Measurements from ENCODE around the gene TMEM186. TPM values are rescaled to one million over a fixed set of nuclear protein-coding genes. Genes with fewer than 3 reads are reported as not detected.
"Not testable (repeated sequence)": the region's sequence is repeated elsewhere in the genome, so short reads cannot be mapped to it uniquely, and the experiment has no call there.

TMEM186 gene
- total RNA-seq, 1 experiment from 2014 or later, result 5.1 TPM

GRCh38 chr16:8819411-8820034, 22.1 kb upstream of the TMEM186 start:
- Histone ChIP-seq H3K4me3 (no peak overlapping the region), H3K4me1 (no peaks in the 10 kb centered on the region), H3K9me3 (replicated peaks) (no peaks in the 10 kb centered on the region), H3K27ac (no peak overlapping the region), H3K36me3 (peaks cover 44% of the 10 kb centered on the region), H3K27me3 (no peaks in the 10 kb centered on the region)
- DNase-seq, result no peak

- Histone ChIP-seq H3K36me3 (peaks cover 50% of the 10 kb centered on the region), H3K4me1 (no peaks in the 10 kb centered on the region), H3K27me3 (no peaks in the 10 kb centered on the region), H3K9me3 (replicated peaks) (no peaks in the 10 kb centered on the region), H3K4me3 (no peak overlapping the region), H3K27ac (no peak overlapping the region)
- no peak for DNase-seq
These were observed 21.2 kb upstream of the TMEM186 start for GRCh38 chr16:8818504-8819270.

DNA sequence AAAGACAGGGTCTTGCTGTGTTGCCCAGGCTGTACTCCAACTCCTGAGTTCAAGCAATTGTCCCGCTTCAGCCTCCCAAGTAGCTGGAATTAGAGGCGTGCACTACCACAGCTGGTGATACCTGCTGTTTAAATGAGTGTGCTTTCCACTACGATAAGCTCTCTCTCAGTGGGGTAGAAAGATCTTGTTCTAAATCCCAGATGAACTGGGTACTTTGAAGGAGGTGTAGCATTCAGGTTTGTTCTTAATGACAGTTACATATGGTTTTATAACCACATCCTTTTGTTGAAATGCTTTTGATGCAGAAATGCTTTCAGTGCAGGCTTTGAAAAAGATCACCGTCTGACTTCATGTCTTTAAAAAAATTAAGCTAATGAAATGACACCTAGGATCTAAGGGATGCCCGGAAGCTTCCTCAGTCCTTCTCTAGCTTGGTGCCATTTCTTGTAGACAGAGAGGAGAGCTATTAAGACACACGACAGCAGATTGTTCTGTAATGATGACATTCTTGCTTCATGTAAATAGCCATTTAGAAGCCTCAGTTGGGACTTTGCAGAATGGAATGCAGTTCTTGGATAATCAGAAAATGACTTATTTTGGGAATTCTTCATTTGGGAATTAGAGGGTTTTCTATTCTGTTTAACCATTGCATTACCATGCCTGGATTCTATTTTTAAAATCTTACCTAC, 19.7 kb upstream of the TMEM186 start:
- H3K4me1 ChIP-seq, result no peaks in the 10 kb centered on the region
- H3K36me3 ChIP-seq, result peaks cover 60% of the 10 kb centered on the region
- no peak for DNase-seq
- no peak overlapping the region for H3K4me3 ChIP-seq
- no peaks in the 10 kb centered on the region for H3K9me3 ChIP-seq (replicated peaks)
- no peaks in the 10 kb centered on the region for H3K27me3 ChIP-seq
- H3K27ac ChIP-seq, result no peak overlapping the region

DNA sequence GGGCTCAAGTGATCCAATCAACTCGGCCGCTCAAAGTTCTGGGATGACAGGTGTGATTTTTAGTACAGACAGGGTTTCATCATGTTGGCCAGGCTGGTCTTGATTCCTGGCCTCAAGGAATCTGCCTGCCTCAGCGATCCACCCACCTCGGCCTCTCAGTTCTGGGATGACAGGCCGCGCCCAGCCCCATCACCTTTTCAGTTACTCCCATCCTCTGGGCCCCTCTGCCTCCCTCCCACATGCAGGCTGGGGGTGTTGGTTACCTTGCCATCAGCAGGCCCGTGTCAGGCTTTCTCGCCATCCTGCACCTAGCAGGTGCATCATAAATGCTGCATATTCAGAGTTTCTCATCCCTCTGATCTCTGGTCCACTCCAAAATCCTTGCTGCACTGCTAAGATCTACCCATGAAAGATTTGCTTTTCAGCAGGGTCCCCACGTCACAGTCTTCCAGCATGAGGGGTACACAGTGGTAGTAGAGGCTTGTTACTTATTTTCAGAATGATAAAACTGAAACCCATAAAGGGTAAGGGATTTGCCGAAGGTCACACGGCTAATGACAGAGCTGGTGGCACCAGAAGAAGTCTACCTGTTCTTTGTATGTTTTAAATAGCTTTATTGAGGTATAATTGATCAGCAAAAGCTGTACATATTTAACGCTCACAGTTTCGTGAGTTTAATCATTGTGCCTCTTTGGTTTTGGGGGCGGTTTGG, 16.8 kb upstream of the TMEM186 start:
- no peak for DNase-seq
- Histone ChIP-seq H3K36me3 (peaks cover 79% of the 10 kb centered on the region), H3K4me3 (no peak overlapping the region)

GRCh38 chr16:8812162-8812843, 14.9 kb upstream of the TMEM186 start:
- H3K27ac ChIP-seq, result no peak overlapping the region
- no peaks in the 10 kb centered on the region for H3K4me1 ChIP-seq
- peaks cover 82% of the 10 kb centered on the region for H3K36me3 ChIP-seq

More for the DNA sequence above, 16.8 kb upstream of the TMEM186 start:
- Histone ChIP-seq H3K27ac (no peak overlapping the region), H3K4me1 (no peaks in the 10 kb centered on the region), H3K9me3 (replicated peaks) (no peaks in the 10 kb centered on the region), H3K27me3 (no peaks in the 10 kb centered on the region)

GRCh38 chr16:8808613-8809353, 11.3 kb upstream of the TMEM186 start:
- Histone ChIP-seq H3K4me1 (no peaks in the 10 kb centered on the region), H3K4me3 (no peak overlapping the region), H3K36me3 (peaks cover 81% of the 10 kb centered on the region), H3K27me3 (no peaks in the 10 kb centered on the region), H3K27ac (no peak overlapping the region), H3K9me3 (replicated peaks) (no peaks in the 10 kb centered on the region)
- DNase-seq, result no peak

More at GRCh38 chr16:8812162-8812843, 14.9 kb upstream of the TMEM186 start:
- no peaks in the 10 kb centered on the region for H3K27me3 ChIP-seq
- H3K4me3 ChIP-seq, result no peak overlapping the region
- no peaks in the 10 kb centered on the region for H3K9me3 ChIP-seq (replicated peaks)
- no peak for DNase-seq

GRCh38 chr16:8808009-8808408, 10.6 kb upstream of the TMEM186 start:
- Histone ChIP-seq H3K4me1 (no peaks in the 10 kb centered on the region), H3K4me3 (no peak overlapping the region), H3K9me3 (replicated peaks) (no peaks in the 10 kb centered on the region), H3K27ac (no peak overlapping the region), H3K27me3 (no peaks in the 10 kb centered on the region), H3K36me3 (peaks cover 82% of the 10 kb centered on the region)
- no peak for DNase-seq

DNA sequence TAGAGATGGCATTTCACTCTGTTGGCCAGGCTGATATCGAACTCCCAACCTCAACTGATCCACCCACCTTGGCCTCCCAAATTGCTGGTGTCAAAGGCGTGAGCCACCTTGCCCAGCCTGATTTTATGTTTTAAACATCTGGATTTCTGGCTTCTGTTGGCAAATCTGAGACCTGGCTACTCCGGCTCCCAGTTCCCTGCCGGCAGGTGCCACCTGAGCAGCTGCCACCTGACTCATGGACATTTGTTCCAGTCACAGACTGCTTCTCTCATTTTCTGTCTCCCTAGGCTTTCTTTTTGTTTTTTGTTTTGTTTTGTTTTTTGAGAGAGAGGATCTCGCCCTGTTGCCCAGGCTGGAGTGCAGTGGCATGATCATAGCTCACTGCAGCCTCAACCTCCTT, 9.8 kb upstream of the TMEM186 start:
- Histone ChIP-seq H3K36me3 (peaks cover 81% of the 10 kb centered on the region), H3K4me1 (no peaks in the 10 kb centered on the region), H3K9me3 (replicated peaks) (no peaks in the 10 kb centered on the region), H3K4me3 (no peak overlapping the region), H3K27me3 (no peaks in the 10 kb centered on the region), H3K27ac (no peak overlapping the region)
- DNase-seq, result no peak

GRCh38 chr16:8806272-8806983, 9.0 kb upstream of the TMEM186 start:
- H3K4me3 ChIP-seq, result no peak overlapping the region
- peaks cover 81% of the 10 kb centered on the region for H3K36me3 ChIP-seq
- H3K27me3 ChIP-seq, result no peaks in the 10 kb centered on the region
- H3K4me1 ChIP-seq, result no peaks in the 10 kb centered on the region
- H3K9me3 ChIP-seq (replicated peaks), result no peaks in the 10 kb centered on the region
- DNase-seq, result no peak
- no peak overlapping the region for H3K27ac ChIP-seq

DNA sequence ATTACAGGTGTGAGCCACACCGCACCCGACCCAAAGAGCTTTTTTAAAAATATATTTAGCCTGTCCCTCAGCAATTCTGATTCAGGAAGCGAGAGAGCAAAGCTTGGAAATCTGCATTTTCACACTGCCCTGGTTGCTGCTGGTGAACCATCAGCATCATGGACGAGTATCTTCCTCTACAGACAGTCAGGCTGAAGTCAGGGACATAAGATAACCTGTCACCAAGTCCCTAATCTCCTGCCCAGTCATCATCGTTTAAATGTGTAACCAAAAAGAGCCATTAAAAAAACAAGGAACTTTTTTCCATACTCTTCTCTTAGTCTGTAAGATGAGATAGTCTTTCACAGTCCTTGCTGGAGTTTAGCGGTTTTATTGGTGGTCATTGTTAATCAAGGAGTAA, 6.9 kb upstream of the TMEM186 start:
- H3K9me3 ChIP-seq (replicated peaks), result no peaks in the 10 kb centered on the region
- DNase-seq, result no peak
- no peak overlapping the region for H3K4me3 ChIP-seq
- H3K4me1 ChIP-seq, result no peaks in the 10 kb centered on the region
- no peaks in the 10 kb centered on the region for H3K27me3 ChIP-seq
- H3K36me3 ChIP-seq, result peaks cover 71% of the 10 kb centered on the region
- no peak overlapping the region for H3K27ac ChIP-seq

DNA sequence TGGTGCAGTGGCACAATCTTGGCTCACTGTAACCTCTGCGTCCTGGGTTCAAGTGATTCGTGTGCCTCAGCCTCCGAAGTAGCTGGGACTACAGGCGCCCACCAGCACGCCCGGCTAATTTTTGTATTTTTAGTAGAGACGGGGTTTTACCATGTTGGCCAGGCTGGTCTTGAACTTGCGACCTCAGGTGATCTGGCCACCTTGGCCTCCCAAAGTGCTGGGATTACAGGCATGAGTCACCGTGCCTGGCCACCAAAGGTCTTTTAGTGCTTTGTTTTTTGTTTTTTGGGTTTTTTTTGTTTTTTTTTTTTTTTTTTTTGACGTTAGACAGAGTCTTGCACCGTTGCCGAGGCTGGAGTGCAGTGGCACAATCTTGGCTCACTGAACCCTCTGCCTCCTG, 6.3 kb upstream of the TMEM186 start:
- not testable (repeated sequence) for H3K27ac ChIP-seq; H3K27me3 ChIP-seq; DNase-seq; H3K4me1 ChIP-seq; H3K9me3 ChIP-seq (replicated peaks); H3K4me3 ChIP-seq
- peaks cover 65% of the 10 kb centered on the region for H3K36me3 ChIP-seq

GRCh38 chr16:8801701-8802100, 4.3 kb upstream of the TMEM186 start:
- no peaks in the 10 kb centered on the region for H3K9me3 ChIP-seq (replicated peaks)
- H3K36me3 ChIP-seq, result peaks cover 52% of the 10 kb centered on the region
- H3K27ac ChIP-seq, result no peak overlapping the region
- DNase-seq, result no peak
- H3K27me3 ChIP-seq, result no peaks in the 10 kb centered on the region
- H3K4me3 ChIP-seq, result no peak overlapping the region
- H3K4me1 ChIP-seq, result no peaks in the 10 kb centered on the region; the same call in none of the 2 replicates

- Histone ChIP-seq H3K36me3 (peaks cover 30% of the 10 kb centered on the region), H3K27ac (peak overlapping the region; percentile 64), H3K4me1 (peaks cover 4% of the 10 kb centered on the region), H3K4me3 (peak overlapping the region; percentile 91), H3K9me3 (replicated peaks) (no peaks in the 10 kb centered on the region), H3K27me3 (no peaks in the 10 kb centered on the region)
- DNase-seq, result no peak
These were observed 1.2 kb upstream of the TMEM186 start for GRCh38 chr16:8798535-8799157.

Data from SJCRH30 (cell line).